ENCODE results near the gene RMI2.

RMI2 gene

DNA sequence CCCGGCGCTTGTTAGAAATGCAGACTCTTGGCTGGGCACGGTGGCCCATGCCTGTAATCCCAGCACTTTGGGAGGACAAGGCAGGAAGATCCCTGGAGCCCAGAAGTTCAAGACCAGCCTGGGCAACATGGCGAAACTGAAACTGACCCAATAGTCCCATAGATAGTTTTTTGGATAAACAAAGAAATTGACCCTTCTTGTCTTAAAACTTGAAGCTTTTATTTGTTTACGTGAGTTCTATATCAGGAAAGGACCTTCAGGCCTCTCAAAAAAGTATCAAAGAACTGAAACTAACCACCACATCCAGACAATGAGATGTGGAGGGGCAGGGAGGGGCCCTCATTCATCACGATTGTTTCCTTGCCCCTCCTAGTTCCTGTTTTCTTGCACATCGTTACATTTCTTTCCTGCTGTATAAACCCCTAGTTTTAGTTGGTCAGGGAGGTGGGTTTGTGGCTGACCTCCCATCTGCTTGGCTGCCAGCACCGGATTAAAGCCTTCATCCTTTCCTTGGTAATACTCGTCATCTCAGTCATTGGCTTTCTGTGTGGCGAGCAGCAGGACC lies 34.2 kb upstream of the RMI2 start:
- DNase-seq: peak; percentile 57

DNA sequence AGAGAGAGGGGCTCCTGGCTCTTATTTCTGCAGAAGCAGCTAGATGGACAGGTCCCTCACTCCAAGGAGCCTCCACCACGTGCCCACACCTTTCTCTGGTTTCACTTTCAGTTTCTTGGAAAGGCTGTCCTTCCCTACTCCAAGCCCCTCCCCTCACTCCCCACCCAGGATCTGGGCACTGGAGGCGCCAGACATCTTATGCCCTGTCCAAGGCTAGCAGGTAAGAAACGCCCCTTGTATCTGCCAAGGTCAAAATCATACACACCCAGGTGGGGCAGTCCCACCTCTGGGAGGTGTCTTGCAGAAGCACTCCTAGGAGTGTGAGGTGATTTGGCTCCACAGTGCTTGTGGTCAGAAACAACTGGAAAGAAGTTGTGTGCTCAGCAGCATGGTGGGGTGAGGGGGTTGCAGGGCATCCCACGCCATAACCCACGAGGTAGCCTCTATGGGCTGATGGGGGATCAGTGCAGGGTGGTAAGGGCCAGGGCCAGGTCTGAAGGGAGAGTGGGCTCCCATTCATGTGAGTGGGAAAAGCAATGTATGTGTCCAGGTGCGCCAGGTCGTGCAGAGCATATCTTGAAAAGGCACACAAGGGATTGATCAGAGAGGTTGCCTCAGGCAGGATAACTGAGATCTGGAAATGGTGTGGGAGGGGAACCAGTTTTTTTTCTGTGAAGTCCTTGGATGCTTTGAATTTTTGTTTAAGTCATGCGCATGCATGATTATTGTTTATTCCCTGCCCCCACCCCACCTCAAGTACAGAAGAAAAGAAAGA lies 32.4 kb upstream of the RMI2 start:
- DNase-seq: no peak

DNA sequence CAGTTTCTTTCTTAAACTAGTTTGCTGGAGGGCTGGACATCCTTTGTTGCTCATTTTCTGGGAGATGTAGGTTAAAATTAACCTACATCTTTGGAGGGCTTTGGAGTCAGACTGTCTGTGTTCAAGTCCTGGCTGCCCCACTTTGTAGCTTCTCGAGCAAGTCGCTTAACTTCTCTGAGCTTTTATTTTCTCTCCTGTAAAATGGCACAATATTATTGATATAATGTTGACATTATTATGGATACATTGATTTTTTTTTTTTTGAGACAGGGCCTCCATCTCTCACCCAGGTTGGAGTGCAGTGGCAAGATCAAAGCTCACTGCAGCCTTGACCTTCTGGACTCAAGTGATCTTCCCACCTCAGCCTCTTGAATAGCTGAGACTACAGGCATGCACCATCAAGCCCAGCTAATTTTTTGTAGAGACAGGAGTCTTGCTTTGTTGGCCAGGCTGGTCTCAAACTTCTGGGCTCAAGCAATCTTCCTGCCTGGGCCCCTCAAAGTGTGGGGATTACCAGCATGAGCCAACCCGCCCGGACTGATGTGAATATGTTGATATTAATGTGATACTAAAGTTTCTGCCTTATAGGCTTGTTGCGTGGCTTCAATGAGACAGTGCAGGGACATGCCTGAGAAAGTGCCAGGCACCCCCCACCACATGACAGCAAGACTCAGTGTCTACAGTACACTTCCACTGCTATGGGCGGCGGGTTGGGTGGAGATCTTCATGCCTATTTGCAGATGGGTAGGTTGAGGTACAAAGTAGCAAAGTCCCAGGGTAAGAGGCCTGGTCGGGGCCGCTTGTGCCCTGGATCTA lies 31.6 kb upstream of the RMI2 start:
- DNase-seq: no peak

DNA sequence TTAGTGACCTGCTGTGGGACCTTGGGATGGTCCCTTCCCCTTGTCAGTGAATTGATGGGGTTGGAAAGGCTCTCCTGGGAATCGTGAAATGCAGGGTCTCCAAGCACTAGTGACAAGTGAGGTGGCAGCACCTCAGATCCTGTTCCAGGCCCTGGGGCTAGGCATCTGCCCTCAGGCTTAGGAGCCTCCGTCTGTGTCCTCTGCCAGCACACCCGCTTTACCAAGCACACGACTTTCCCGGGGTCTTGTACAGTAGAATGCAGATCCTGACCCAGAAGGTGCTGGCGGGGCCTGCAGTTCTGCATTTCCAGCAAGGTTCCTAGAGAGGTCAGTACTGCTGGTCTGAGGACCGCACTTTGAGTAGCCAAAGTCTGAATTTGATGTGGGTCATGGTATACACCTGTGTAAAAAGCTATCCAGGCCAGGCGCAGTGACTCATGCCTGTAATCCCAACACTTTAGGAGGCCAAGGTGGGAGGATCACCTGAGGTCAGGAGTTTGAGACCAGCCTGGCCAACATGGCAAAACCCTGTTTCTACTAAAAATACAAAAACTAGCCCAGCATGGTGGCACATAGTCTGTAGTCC lies 30.9 kb upstream of the RMI2 start:
- no peak for DNase-seq

DNA sequence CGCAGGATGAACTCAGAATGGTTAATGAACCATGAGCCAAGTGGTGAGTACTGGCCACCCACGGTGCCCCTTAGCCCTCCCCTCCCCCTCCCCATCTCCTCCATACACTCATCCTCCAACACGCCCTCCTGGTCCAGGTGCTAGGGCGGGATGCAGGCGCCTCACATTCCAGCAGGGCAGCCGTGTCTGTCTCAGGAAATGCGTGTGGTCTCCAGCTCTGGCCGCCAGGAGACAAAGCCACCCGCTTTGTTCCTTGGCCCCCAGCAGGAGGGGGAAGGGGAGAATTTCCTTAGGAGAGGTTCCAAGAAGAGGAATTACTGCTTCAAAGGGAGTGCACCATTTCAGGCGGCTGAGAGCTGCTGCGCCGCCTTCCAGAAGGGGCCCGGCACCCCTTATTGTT lies 29.7 kb upstream of the RMI2 start:
- DNase-seq: no peak

DNA sequence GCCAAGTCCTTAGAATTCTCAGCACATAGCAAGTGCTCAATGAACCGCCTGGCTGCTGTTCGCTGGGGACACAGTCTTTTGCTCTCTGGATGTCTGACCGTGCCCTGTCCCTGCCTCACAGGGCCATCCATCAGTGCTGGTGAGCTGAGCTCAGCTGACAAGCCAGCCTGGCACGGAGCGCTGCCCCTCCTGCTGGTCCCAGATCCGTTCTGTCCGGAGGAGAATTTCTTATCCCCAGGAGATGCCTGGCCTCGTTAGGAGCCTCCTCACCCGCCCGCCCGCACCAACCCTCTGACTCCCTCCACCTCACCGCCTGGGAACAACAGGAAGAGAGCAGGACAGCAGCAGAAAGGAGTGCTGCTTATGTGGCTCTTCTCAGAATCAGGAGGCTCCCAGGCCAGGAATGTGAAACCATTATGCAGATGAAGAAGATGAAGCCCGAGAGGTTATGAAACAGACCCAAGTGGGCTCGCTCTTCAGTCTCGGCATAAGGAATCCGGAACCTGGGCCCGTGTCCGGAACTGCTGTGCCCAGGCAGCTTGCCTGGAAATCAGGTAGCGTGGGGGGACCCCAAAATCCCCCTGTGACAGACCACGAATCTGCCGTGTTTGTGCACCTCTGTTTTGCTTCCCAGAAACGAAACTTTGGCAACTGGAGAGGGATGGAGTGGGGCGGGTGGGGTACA lies 28.8 kb upstream of the RMI2 start:
- no peak for DNase-seq

DNA sequence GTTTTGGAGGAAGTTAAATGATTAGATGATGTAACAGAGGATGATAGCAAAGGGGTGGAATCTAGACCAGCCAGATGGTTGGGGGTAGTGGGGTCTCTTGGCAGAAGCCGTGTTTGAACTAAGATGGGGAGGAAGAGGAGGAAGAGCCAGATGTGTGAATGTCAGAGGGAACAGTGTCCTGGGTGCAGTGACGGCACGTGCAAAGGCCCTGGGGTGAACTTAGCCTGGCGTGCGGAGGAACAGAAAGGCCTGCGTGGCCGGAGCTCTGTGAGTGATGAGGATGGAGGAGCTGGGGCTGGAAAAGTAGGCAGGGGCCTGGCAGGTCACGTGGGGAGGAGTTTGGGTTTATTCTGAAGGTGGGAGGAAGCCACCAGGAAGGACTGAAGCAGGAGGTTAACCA lies 26.4 kb upstream of the RMI2 start:
- DNase-seq: no peak

DNA sequence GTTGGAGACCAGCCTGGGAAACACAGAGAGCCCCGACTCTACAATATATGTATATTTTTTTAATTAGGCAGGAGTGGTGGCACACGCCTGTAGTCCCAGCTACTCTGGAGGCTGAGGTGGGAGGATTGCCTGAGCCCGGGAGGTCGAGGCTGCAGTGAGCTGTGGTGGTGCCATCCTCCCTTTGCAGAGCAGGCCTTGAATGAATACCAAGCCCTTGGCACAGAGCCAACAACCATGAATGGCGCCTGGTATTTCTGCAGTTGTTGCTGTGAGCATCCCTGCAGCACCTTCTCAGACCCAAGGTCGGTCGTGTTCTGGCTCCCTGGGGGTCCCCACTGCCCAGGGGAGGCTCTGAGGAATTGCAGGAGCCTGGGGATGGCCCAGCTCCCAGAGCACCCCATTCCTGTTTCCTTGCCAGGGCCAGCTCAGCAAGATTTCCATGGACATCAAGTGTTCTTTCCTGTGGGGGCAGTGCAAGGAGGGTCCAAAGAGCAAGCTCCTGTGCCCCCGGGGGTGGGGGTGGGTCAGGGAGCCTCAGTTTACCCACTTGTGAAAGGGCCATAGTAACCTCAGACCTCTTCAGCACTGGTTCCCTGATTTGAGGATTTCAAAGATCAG lies 25.6 kb upstream of the RMI2 start:
- DNase-seq: no peak

DNA sequence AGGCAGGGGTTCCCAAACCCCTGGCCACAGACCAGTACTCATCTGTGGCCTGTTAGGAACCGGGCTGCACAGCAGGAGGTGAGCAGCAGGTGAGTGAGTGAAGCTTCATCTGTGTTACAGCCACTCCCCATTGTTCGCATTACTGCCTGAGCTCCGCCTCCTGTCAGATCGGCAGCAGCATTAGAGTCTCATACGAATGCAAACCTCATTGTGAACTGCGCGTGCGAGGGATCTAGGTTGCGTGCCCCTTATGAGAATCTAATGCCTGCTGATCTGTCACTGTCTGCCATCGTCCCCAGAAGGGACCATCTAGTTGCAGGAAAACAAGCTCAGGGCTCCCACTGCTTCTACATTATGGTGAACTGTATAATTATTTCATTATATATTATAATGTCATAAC lies 25.1 kb upstream of the RMI2 start:
- DNase-seq: no peak

DNA sequence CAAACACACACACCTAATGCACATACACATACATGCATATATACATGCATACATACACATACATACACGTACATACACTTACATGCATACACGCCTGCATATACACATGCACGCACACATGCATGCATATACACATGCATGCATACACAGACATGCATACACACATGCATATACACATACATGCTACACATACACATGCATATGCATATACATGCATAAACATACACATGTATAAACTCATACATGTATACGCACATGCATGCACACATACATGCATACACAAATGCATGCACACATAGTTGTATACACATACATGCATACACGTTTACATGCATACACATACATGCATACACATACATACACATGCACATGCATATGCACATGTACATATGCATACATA lies 23.6 kb upstream of the RMI2 start:
- DNase-seq: no peak

DNA sequence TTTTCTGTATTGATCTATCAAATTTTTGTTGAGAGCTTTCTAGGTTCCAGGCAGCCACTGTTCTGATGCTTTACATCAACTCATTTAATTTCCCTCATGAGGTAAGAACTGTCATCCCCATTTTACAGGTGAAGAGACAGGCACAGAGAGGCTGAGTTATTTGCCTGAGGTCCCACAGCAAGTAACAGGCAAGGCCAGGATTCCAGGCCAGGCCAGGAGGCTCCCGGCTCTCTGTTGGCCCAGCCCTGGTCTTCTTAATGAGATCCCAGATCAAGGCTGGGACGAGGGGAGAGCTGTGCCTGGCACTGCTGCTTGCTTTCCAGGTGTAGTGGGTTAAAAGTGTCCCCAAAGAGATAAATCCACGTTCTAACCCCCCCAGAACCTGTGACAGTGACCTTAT lies 22.4 kb upstream of the RMI2 start:
- DNase-seq: no peak

DNA sequence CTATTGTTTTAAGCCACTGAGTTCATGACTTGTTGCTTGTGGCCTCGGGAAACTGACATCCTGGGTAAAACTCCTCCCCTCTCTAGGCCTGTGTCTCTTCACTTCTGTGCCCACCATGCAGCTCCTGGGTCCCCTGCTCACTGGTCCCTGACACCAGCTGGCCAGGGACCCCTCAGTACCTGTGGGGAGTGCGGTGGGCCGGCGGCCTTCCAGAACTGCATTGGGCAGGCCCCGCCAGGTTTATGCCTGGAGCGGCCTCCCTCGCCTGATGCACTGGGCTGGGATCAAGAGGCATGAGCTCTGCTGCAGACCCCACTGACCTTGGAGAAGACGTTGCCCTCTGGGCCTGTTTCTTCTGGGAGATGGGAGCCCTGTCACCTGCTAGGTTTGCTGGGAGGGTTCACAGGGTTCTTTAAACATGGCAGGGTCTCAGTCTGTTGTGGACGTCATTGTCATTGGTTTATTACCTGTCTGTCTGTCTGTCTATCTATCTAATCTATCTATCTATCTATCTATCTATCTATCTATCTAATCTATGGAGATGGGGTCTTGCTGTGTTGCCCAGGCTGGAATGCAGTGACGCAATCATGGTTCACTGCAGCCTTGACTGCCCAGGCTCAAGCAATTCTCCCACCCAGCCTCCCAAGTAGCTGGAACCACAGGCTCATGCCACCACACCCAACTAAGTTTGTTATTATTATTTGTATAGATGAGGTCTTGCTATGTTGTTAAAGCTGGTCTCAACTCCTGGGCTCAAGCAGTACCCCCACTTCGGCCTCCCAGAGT lies 21.5 kb upstream of the RMI2 start:
- DNase-seq: no peak

DNA sequence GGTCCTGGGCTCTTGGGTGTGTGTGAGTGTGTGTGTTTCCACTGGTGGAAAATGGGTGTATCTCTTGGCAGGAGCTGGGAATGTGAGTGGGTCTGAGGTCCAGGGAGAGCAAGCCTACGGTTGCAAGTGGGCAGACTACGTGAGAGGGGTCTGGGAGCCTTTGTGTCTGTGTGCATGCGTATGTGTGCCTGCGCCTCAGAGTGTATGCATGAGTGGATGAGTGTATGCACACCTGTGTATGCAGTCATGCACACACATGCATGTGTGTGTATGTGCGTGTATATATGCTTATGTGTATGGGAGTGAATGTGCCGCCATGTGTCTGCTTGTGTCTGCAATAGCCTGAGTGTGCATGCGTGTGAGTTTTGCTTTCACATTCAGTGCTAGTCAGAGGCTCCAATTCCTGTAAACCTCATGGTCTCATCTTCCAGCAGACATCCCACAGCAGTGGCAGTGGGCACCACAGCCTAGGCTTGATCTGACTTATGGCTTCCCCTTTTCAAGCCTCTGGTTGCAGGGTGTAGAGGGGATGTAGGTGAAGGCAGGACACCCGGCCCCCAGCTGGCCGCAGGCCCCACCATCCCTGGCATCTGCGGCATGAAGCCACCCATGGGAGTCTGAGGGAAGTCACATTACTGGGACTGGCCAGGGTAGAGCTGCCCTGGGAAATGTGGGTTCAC lies 19.7 kb upstream of the RMI2 start:
- DNase-seq: peak; percentile 48

DNA sequence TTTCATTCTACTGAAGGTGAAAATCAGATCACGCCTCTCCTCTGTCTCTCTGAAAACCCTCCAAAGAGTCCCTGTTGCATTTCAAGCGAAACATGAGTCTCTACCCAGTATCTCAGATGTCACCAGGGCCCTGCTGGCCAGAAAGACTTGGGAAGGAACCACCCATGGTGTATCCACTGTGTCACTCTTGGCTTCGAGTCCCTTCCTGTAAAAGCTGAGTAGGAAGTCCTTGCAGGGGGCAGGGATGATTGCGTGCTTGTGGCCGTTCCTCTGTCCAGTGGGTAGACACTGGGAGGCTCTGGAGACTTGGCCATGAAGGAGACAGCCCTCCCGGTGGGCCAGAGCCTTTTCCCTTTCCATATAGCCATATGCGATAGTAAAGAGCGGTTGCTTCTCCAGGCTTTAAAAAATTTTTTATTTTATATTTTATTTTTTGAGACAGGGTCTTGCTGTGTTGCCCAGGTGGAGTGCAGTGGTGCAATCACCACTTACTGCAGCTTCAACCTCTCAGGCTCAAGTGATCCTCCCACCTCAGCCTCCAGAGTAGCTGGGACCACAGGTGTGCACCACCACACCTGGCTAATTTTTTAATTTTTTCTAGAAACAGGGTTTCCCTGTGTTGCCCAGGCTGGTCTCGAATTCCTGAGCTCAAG lies 19.0 kb upstream of the RMI2 start:
- DNase-seq: no peak

DNA sequence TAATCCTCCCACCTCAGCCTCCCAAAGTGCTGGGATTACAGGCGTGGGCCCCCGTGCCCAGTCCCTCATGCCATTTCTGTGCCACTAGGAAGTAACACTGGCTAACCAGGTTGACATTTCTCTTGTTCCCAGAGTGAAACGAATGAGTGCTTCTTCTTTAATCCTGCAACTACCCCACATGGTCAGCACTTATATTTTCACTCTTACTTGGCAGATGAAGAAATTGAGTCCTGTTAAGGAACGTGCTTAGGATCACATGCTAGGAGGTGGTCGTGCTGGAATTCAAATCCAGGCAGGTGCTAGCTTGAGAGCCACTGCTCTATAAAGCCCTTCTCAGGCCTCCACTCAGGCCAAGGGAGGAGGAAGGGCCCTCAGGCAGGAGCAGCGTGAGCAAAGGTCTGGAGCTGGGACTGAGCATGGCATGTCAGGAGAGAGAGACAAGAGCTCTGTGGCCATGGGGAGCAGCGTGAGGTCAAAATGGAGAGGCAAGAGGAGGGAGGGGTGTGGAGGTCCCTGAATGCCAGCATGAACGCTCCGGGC lies 18.5 kb upstream of the RMI2 start:
- DNase-seq: no peak

DNA sequence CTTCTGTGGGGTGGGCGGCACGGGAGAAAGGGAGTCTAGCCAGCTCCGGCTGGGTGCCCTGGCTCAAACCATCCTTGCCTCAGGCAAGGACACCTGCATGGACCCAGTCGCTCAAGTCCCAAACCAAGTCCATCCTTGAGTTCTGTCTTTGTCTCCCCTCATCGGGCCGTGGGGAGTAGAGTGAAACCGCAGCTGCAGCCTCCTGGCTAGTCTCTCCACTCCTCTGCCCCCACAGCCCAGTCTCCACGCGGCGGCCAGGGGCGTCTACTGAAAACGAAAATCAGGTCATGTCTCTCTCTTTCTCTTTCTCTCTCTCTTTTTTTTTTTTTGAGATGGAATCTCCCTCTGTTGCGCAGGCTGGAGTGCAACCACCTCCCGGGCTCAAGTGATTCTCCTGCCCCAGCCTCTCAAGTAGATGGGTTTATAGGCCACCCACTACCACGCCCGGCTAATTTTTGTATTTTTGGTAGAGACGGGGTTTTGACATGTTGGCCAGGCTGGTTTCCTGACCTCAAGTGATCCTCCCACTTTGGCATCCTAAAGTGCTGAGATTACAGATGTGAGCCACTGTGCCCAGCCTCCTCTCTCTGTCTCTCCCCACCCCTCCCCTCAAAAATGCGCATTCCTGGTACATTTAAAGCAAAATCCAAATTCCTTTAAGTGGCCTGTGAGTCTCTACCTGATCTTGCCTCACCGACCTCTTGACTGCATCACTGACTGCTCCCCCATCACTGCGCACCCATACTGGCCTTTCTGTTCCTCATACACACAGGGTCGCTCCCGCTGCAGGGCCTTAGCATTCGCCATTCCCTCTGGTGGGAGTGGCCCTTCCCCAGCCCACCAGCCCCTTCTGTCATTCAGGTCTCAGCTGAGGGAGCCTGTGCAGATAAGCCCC lies 17.7 kb upstream of the RMI2 start:
- DNase-seq: no peak

DNA sequence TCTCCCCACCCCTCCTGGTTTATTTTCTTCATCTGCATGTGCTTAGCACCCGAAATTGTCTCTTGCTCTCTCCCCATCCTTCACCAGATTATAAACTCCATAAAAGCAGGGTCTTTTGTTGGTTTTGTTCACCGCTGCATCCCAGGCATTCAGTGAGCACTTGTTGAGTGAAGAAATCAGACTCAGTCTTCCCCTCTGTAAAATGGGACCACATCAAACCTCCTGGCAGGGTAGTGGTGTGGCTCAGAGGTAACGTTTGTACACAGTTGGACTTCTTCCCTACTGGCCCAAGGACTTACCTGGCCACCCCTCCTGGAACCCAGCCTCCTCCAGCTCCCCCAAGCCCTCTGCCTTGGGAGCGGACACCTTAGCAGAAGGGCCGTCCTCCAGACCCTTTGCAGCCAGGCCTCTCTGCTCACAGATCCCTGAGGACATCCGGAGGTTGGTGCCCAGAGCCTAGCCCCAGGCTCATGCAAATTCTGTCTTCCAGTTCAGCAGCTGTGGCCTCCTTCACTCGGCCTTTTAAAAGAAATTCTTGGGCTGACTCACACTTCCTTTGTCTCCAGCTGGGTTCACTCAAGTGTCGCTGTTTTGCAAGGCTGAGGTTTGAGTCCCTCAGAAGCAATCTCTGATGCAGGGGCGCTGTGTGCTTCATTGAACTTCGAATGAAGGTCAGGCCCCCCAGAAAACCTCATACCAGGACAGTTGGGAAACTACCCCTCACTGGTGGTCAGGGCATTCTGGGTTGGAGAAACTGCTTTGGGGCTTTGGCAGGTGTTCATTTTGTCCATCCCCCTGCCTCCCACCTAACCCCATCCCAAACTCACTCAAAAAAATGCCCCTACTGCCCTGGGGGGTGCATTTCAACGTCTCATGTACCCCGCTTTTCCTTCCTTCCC lies 16.8 kb upstream of the RMI2 start:
- peak; percentile 68 for DNase-seq

DNA sequence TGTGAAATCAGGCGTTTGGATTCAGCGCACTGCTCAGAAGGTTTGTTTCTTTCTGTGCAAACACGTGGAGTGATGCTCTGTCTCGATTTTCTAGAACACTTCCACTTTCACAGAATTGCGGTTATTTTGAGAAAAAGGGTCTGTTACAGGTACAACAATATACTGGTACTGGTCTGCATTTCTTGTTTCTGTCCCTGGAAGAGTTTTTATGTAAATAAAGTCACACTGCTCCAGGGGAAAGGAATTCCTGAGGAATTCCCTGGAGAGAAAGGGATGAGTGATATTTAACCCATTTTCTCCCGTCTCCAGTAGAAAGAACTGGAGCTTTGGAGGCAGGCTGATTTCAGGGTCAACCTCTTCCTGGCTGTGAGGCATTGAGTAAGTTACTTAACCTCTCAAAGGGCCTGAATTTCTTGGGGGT lies 16.2 kb upstream of the RMI2 start:
- no peak for DNase-seq
